IMR-90 (cell line): ENCODE data around the gene ACOXL.

Experiments used
- CEBPB ChIP-seq: IDR thresholded peaks from 2 replicates; pipeline ENCODE4 v1.6.1; 2012; ENCODE audit warnings: low read depth, low read length, improper control_type of control experiment
- CTCF ChIP-seq: conservative IDR thresholded peaks from 2 replicates; pipeline ENCODE4 v1.5.1; 2012; ENCODE audit warnings: mild to moderate bottlenecking, low read depth, low read length, improper control_type of control experiment
- ELK1 ChIP-seq: fragments of 150-350 bp; IDR thresholded peaks from 2 replicates; pipeline ENCODE4 v1.6.1; 2016; ENCODE audit warnings: low read depth, mild to moderate bottlenecking, low read length, moderate library complexity, borderline replicate concordance
- FOS ChIP-seq: fragments of 150-350 bp; IDR thresholded peaks from 2 replicates; pipeline ENCODE4 v1.6.1; 2016; ENCODE audit warnings: low read depth, low read length
- MAFK ChIP-seq: IDR thresholded peaks from 2 replicates; pipeline ENCODE4 v1.6.1; 2012; ENCODE audit warnings: low read depth, low read length, improper control_type of control experiment
- MAZ ChIP-seq: IDR thresholded peaks from 2 replicates; pipeline ENCODE4 v1.6.1; 2012; ENCODE audit warnings: low read depth, mild to moderate bottlenecking, low read length, improper control_type of control experiment, moderate library complexity, borderline replicate concordance
- MXI1 ChIP-seq: IDR thresholded peaks from 2 replicates; pipeline ENCODE4 v1.6.1; 2012; ENCODE audit warnings: low read depth, mild to moderate bottlenecking, low read length, moderate library complexity, borderline replicate concordance
- NFE2L2 ChIP-seq: fragments of 150-350 bp; IDR thresholded peaks from 2 replicates; pipeline ENCODE4 v1.6.1; 2016; ENCODE audit warnings: low read depth, mild to moderate bottlenecking, low read length
- POLR2A ChIP-seq: IDR thresholded peaks from 2 replicates; pipeline ENCODE4 v1.6.1; 2012; ENCODE audit warnings: mild to moderate bottlenecking, low read depth, low read length
- RAD21 ChIP-seq: IDR thresholded peaks from 2 replicates; pipeline ENCODE4 v1.6.1; 2012; ENCODE audit warnings: low read length, improper control_type of control experiment
- RFX5 ChIP-seq: IDR thresholded peaks from 2 replicates; pipeline ENCODE4 v1.8.0; 2012; ENCODE audit warnings: low read depth, mild to moderate bottlenecking, low read length, moderate library complexity
- SMC3 ChIP-seq: fragments of 150-350 bp; IDR thresholded peaks from 2 replicates; pipeline ENCODE4 v1.6.1; 2016; ENCODE audit warnings: low read depth, mild to moderate bottlenecking, antibody characterized with exemption, low read length, moderate library complexity
- USF2 ChIP-seq: fragments of 150-350 bp; IDR thresholded peaks from 2 replicates; pipeline ENCODE4 v1.6.1; 2017; ENCODE audit warnings: mild to moderate bottlenecking, antibody characterized with exemption, low read length, low read depth

- TF ChIP-seq CTCF: no peak
- no peak for TF ChIP-seq USF2
- no peak for TF ChIP-seq POLR2A
- no peak for TF ChIP-seq CEBPB
- TF ChIP-seq SMC3: no peak
- TF ChIP-seq NFE2L2: no peak
- no peak for TF ChIP-seq MAFK
- no peak for TF ChIP-seq RAD21
- TF ChIP-seq MXI1: no peak
- no peak for TF ChIP-seq RFX5
- no peak for TF ChIP-seq ELK1
- TF ChIP-seq MAZ: no peak
- TF ChIP-seq FOS: no peak
Measured at GRCh38 chr2:111025288-111025687, 292.9 kb downstream of the ACOXL start.
